Peyer's patch (tissue), 4 donors: Measurements from ENCODE around the gene INPPL1.

Experiments used
- POLR2A ChIP-seq, 2 donors: fragments of 450-650 bp; IDR thresholded peaks; one replicate each; pipeline ENCODE4 v1.5.1; 2017; ENCODE audit warnings: antibody characterized with exemption in 2 of 2, mild to moderate bottlenecking in 2 of 2, moderate library complexity in 2 of 2
- TF ChIP-seq, protein P1 (sequence below), 6 experiments: fragments of 450-650 bp in 4 of 6; fragments of 200-600 bp in 2 of 6; sonication (generic) in 1 of 6; IDR thresholded peaks; one replicate each; pipeline ENCODE4 v1.5.1; 2017 to 2019; ENCODE audit warnings: antibody characterized with exemption in 6 of 6, mild to moderate bottlenecking in 3 of 6, moderate library complexity in 1 of 6

GRCh38 chr11:72222907-72223614, 1.5 kb upstream of the INPPL1 start:
- TF ChIP-seq, protein P1, sequence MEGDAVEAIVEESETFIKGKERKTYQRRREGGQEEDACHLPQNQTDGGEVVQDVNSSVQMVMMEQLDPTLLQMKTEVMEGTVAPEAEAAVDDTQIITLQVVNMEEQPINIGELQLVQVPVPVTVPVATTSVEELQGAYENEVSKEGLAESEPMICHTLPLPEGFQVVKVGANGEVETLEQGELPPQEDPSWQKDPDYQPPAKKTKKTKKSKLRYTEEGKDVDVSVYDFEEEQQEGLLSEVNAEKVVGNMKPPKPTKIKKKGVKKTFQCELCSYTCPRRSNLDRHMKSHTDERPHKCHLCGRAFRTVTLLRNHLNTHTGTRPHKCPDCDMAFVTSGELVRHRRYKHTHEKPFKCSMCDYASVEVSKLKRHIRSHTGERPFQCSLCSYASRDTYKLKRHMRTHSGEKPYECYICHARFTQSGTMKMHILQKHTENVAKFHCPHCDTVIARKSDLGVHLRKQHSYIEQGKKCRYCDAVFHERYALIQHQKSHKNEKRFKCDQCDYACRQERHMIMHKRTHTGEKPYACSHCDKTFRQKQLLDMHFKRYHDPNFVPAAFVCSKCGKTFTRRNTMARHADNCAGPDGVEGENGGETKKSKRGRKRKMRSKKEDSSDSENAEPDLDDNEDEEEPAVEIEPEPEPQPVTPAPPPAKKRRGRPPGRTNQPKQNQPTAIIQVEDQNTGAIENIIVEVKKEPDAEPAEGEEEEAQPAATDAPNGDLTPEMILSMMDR (IDR thresholded peaks at IDR 0.05), result peak; percentile 6 to 64 (median 50)
- TF ChIP-seq POLR2A (IDR thresholded peaks at IDR 0.05), result peak; percentile 49 to 55
